ENCODE data around the gene LBHD2.

DNA sequence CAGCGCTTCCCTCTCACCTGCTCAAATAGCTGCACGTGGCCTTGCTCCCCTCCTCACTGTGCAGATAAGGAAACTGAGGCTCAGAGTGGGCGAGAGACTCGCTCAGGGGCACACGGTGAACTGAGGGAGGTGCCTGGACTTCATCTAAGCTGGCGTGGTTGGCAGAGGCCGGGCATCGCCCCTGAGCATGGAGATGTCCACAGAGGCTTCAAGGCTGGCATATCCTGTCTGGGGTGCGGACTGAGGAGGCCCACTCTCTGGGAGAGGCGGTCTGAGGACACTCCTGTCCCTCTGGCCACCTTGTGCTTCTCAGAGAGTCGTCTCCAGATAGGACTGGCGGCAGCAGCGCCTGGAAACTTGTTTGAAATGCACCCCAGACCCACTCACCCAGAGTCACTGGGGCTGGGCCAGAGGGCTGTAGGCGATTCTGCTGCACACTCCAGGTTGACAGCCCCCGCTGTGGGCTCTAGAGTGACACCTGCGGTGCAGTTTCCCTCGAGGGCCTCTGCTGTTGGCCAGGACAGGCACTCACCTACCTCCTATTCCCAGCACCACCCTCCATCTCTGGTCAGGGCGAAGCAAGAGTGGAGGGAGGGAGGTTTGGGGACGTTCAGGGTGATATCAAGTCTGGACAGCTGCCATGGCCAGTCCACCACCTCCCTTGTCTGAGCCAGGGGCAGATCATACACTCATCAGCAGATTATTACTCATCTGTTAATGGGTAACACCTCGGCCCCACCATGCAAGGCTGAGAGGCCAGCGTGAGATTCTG, 11.2 kb upstream of the LBHD2 start:
- TF ChIP-seq, protein P1, sequence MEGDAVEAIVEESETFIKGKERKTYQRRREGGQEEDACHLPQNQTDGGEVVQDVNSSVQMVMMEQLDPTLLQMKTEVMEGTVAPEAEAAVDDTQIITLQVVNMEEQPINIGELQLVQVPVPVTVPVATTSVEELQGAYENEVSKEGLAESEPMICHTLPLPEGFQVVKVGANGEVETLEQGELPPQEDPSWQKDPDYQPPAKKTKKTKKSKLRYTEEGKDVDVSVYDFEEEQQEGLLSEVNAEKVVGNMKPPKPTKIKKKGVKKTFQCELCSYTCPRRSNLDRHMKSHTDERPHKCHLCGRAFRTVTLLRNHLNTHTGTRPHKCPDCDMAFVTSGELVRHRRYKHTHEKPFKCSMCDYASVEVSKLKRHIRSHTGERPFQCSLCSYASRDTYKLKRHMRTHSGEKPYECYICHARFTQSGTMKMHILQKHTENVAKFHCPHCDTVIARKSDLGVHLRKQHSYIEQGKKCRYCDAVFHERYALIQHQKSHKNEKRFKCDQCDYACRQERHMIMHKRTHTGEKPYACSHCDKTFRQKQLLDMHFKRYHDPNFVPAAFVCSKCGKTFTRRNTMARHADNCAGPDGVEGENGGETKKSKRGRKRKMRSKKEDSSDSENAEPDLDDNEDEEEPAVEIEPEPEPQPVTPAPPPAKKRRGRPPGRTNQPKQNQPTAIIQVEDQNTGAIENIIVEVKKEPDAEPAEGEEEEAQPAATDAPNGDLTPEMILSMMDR (IDR thresholded peaks at IDR 0.05), result no peak
- TF ChIP-seq EP300 (IDR thresholded peaks at IDR 0.05) (no peak), POLR2A (IDR thresholded peaks at IDR 0.05) (no peak)
